HuH-7 (cell line): ENCODE measurements around the gene HEPN1.

Experiments used
- DNase-seq: peaks from one replicate; pipeline ENCODE4 v3.0.0; 2011; ENCODE audit warnings: low spot score

HEPN1 gene

GRCh38 chr11:124884869-124885479, 34.1 kb upstream of the HEPN1 start:
- DNase-seq: no peak

- DNase-seq: no peak
Observed at GRCh38 chr11:124886476-124886875, 32.6 kb upstream of the HEPN1 start.

- DNase-seq: no peak
Observed at GRCh38 chr11:124886978-124887666, 31.9 kb upstream of the HEPN1 start.

- DNase-seq: no peak
Observed at GRCh38 chr11:124887667-124888013, 31.4 kb upstream of the HEPN1 start.

- no peak for DNase-seq
Observed at GRCh38 chr11:124889191-124890091, 29.6 kb upstream of the HEPN1 start.

GRCh38 chr11:124890151-124890550, 28.9 kb upstream of the HEPN1 start:
- no peak for DNase-seq

- no peak for DNase-seq
Observed at GRCh38 chr11:124890683-124891372, 28.2 kb upstream of the HEPN1 start.

- no peak for DNase-seq
Observed at GRCh38 chr11:124891373-124891861, 27.6 kb upstream of the HEPN1 start.

GRCh38 chr11:124892146-124892545, 26.9 kb upstream of the HEPN1 start:
- no peak for DNase-seq

GRCh38 chr11:124892750-124893454, 26.1 kb upstream of the HEPN1 start:
- no peak for DNase-seq

- DNase-seq: no peak
Observed at GRCh38 chr11:124893781-124894401, 25.2 kb upstream of the HEPN1 start.

GRCh38 chr11:124894606-124895430, 24.2 kb upstream of the HEPN1 start:
- no peak for DNase-seq

GRCh38 chr11:124895471-124895971, 23.5 kb upstream of the HEPN1 start:
- no peak for DNase-seq

GRCh38 chr11:124896071-124896750, 22.8 kb upstream of the HEPN1 start:
- no peak for DNase-seq

- DNase-seq: no peak
Observed at GRCh38 chr11:124896821-124897391, 22.1 kb upstream of the HEPN1 start.

- DNase-seq: no peak
Observed at GRCh38 chr11:124897674-124898262, 21.3 kb upstream of the HEPN1 start, which contains the start of gene ROBO4. Gene ROBO4 (minus strand): TSS chr11:124897865. CDS start chr11:124897795, 70 bp downstream.

GRCh38 chr11:124898263-124898680, 20.8 kb upstream of the HEPN1 start:
- no peak for DNase-seq

GRCh38 chr11:124898711-124899110, 20.3 kb upstream of the HEPN1 start:
- DNase-seq: no peak
